Breast epithelium (tissue), 4 donors: ENCODE measurements around the gene F10. TPM values are rescaled to one million over a fixed set of nuclear protein-coding genes. Genes with fewer than 3 reads are reported as not detected.

ENCODE experiments used
- DNase-seq, 2 donors: peaks; one replicate each; pipeline ENCODE4 v3.0.0-alpha.2; 2019; ENCODE audit warnings: low spot score in 2 of 2
- H3K27ac ChIP-seq, 2 donors: fragments of 200-600 bp; sonication (generic) in 1 of 2; one replicate each; pipeline ENCODE4 v1.5.1; 2016 to 2019; ENCODE audit warnings: mild to moderate bottlenecking in 1 of 2
- H3K27me3 ChIP-seq, 2 donors: fragments of 200-600 bp; sonication (generic) in 1 of 2; one replicate each; pipeline versions ENCODE4 v1.5.1 to v1.6.0; 2017 to 2019; ENCODE audit warnings: control low read depth in 1 of 2, mild to moderate bottlenecking in 1 of 2
- H3K36me3 ChIP-seq: fragments of 200-600 bp; one replicate; pipeline ENCODE4 v1.5.1; 2019
- H3K4me1 ChIP-seq, 2 donors: fragments of 200-600 bp; sonication (generic); one replicate each; pipeline ENCODE4 v1.5.1; 2016 to 2019; ENCODE audit warnings: control low read depth in 1 of 2
- H3K4me3 ChIP-seq, 3 donors: fragments of 200-600 bp; sonication (generic); 1 replicate in 2 of 3; 2 replicates in 1 of 3; pipeline ENCODE4 v1.5.1; 2016 to 2019; ENCODE audit warnings: mild to moderate bottlenecking in 3 of 3, moderate library complexity in 2 of 3
- H3K9me3 ChIP-seq, 2 donors: fragments of 200-600 bp; sonication (generic) in 1 of 2; one replicate each; pipeline ENCODE4 v1.5.1; 2016 to 2019; ENCODE audit warnings: control low read depth in 1 of 2
- CTCF ChIP-seq, 3 donors: fragments of 450-650 bp; IDR thresholded peaks; one replicate each; pipeline ENCODE4 v1.5.1; 2016 to 2017; ENCODE audit warnings: antibody characterized with exemption in 3 of 3, mild to moderate bottlenecking in 3 of 3, moderate library complexity in 3 of 3
- POLR2A ChIP-seq: fragments of 450-650 bp; IDR thresholded peaks from one replicate; pipeline ENCODE4 v1.6.1; 2016; ENCODE audit warnings: antibody characterized with exemption, mild to moderate bottlenecking, moderate library complexity
- POLR2AphosphoS5 ChIP-seq, 3 donors: sonication (generic); formaldehyde crosslinking; IDR thresholded peaks; one replicate each; pipeline ENCODE4 v1.6.1; 2017; ENCODE audit warnings: antibody characterized with exemption in 3 of 3
- intact Hi-C: fragments of 100-400 bp; cut with DNase I; formaldehyde crosslinking; loops from one replicate; pipeline ENCODE4 v1.15.1; 2023; ENCODE audit warnings: low total_unique reads
- total RNA-seq, 3 donors: library from RNA; depleted of rRNA; stranded (reverse); fragments of >200 nt; gene quantifications; one replicate each; pipeline ENCODE4 v1.1.0, GENCODE V29; 2016

The F10 gene
- total RNA-seq, 3 donors from 2014 or later: 5.1 to 63.2 (median 8.2) TPM

- intact Hi-C loops: no loop called here
- H3K27me3 ChIP-seq: peaks cover 0 to 9% of the 10 kb centered on the region in 2 donors
- H3K4me1 ChIP-seq: no peaks in the 10 kb centered on the region
- no peak overlapping the region for H3K27ac ChIP-seq
- H3K4me3 ChIP-seq: no peak overlapping the region
- DNase-seq: no peak
- no peaks in the 10 kb centered on the region for H3K9me3 ChIP-seq
- H3K36me3 ChIP-seq: no peaks in the 10 kb centered on the region
- TF ChIP-seq POLR2A (no peak), CTCF (IDR thresholded peaks at IDR 0.05) (no peak)
These were observed 45.0 kb downstream of the F10 start for GRCh38 chr13:113167575-113167974.

- no peak for DNase-seq
- TF ChIP-seq CTCF (IDR thresholded peaks at IDR 0.05) (no peak), POLR2A (no peak), POLR2AphosphoS5 (IDR thresholded peaks at IDR 0.05) (no peak)
- intact Hi-C loops: no loop called here
- Histone ChIP-seq H3K9me3 (no peaks in the 10 kb centered on the region), H3K4me1 (no peaks in the 10 kb centered on the region), H3K27me3 (peaks cover 0 to 4% of the 10 kb centered on the region in 2 donors), H3K27ac (no peak overlapping the region), H3K36me3 (no peaks in the 10 kb centered on the region), H3K4me3 (no peak overlapping the region)
These were observed 45.6 kb downstream of the F10 start for GRCh38 chr13:113168211-113168610.

GRCh38 chr13:113169277-113170272 lies 47.0 kb downstream of the F10 start:
- no peak overlapping the region for H3K27ac ChIP-seq
- no peak for TF ChIP-seq CTCF (IDR thresholded peaks at IDR 0.05)
- no peak for TF ChIP-seq POLR2AphosphoS5 (IDR thresholded peaks at IDR 0.05)
- no peak for TF ChIP-seq POLR2A
- no peaks in the 10 kb centered on the region for H3K36me3 ChIP-seq
- no peaks in the 10 kb centered on the region for H3K4me1 ChIP-seq
- DNase-seq: no peak
- intact Hi-C loops: no loop called here
- H3K4me3 ChIP-seq: no peak overlapping the region
- H3K9me3 ChIP-seq: no peaks in the 10 kb centered on the region
- H3K27me3 ChIP-seq: no peaks in the 10 kb centered on the region

GRCh38 chr13:113170511-113170910 lies 47.9 kb downstream of the F10 start:
- Histone ChIP-seq H3K27ac (no peak overlapping the region), H3K27me3 (no peaks in the 10 kb centered on the region), H3K36me3 (no peaks in the 10 kb centered on the region), H3K4me1 (no peaks in the 10 kb centered on the region), H3K4me3 (no peak overlapping the region), H3K9me3 (no peaks in the 10 kb centered on the region)
- no peak for DNase-seq
- intact Hi-C loops: no loop called here
- no peak for TF ChIP-seq CTCF (IDR thresholded peaks at IDR 0.05)
- no peak for TF ChIP-seq POLR2A
- TF ChIP-seq POLR2AphosphoS5 (IDR thresholded peaks at IDR 0.05): no peak
